GM12801 (cell line): ENCODE measurements around the gene DUSP15.

Experiments used
- TF ChIP-seq, protein P1 (sequence below): IDR thresholded peaks from one replicate; pipeline ENCODE4 v1.5.1; 2011; ENCODE audit warnings: control low read depth; ENCODE audit not compliant: insufficient read length; ENCODE audit errors: extremely low read depth

The DUSP15 gene

DNA sequence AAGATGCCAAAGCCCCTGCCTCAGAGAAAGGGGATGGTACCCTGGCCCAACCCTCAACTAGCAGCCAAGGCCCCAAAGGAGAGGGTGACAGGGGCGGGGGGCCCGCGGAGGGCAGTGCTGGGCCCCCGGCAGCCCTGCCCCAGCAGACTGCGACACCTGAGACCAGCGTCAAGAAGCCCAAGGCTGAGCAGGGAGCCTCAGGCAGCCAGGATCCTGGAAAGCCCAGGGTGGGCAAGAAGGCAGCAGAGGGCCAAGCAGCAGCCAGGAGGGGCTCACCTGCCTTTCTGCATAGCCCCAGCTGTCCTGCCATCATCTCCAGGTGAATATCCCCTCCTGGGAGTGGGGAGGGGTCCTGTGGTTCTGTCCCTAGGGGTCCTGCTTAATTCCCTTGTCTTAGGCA lies 50.1 kb downstream of the DUSP15 start:
- TF ChIP-seq, protein P1, sequence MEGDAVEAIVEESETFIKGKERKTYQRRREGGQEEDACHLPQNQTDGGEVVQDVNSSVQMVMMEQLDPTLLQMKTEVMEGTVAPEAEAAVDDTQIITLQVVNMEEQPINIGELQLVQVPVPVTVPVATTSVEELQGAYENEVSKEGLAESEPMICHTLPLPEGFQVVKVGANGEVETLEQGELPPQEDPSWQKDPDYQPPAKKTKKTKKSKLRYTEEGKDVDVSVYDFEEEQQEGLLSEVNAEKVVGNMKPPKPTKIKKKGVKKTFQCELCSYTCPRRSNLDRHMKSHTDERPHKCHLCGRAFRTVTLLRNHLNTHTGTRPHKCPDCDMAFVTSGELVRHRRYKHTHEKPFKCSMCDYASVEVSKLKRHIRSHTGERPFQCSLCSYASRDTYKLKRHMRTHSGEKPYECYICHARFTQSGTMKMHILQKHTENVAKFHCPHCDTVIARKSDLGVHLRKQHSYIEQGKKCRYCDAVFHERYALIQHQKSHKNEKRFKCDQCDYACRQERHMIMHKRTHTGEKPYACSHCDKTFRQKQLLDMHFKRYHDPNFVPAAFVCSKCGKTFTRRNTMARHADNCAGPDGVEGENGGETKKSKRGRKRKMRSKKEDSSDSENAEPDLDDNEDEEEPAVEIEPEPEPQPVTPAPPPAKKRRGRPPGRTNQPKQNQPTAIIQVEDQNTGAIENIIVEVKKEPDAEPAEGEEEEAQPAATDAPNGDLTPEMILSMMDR: no peak

DNA sequence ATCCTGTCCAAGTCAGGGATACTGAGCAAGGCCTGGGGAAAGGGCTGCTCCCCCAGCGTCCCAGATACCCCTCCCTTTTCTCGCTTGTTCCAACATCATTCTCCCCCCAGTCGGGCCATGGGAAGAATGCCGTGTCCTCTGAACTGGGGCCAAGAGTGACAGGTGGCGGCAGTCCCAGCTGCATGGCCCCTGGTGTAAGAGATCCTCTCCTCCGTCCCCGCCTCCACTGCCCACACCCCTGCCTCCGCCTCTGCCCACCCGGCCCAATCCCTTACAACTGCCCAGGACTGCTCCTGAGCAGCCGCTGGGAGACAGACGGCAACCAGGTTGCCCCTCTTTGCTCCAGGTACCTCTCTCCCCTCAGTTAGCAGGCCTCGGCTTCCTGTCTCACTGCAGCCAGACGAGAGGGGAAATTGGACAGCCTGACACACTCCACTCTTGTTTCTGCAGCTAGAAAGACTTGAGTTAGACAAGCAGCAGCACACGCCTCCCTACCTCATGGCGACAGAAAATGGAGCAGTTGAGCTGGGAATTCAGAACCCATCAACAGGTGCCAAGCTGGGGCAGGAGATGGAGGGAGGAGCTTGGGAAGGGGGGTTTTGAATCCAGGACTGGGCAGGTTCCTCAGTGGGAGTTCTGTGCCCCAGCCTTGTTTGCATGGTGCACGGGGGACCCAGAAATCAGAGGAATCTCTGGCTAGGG lies 51.1 kb downstream of the DUSP15 start, which contains the start of gene MYLK2:
MYLK2 (plus strand) TSS at position 274 of the 702 bp plus-strand sequence; CDS start at position 499, 225 bp downstream.
- TF ChIP-seq, protein P1: no peak

DNA sequence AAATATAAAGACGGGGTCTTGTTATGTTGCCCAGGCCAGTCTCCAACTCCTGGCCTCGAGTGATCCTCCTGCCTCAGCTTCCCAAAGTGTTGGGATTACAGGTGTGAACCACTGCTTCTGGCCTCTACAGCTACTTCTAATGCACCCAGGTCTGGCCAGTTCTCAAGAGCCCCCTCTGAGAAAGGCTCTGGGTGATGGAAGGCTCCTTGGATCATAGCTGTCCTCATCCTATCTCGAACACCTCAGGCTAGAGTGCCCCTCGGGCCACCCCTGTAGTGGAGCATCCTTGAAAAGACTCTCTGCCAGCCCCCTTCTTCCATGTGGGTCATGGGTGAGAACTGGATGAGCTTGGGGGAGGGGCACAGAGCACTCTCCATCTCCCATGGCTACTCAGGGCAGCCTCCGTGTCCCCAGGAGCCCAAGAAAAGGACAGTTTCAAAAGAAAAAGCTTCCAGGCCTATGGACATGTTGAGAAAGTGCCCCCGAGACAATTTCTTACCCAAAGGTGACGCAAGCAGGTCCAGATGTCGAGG lies 51.9 kb downstream of the DUSP15 start:
- TF ChIP-seq, protein P1: no peak

DNA sequence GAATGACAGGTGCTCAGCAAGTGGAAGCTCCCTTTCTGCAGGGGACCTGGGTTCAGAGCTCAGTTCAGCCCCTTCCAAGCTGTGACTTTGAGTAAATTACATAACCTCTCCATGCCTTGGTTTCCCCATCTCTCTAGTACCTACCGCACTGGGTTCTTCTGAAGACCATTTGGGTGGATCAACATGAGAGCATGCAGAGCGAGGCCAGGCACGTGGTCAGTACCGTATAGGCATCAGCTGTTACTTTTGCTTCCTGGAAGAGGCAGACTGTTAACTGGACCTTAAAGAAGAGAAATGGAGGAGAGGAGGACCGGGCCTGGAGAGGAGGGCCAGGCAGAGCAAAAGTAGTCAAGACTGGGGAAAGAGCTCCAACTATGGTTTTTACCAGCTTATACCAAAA lies 52.9 kb downstream of the DUSP15 start:
- TF ChIP-seq, protein P1: no peak

DNA sequence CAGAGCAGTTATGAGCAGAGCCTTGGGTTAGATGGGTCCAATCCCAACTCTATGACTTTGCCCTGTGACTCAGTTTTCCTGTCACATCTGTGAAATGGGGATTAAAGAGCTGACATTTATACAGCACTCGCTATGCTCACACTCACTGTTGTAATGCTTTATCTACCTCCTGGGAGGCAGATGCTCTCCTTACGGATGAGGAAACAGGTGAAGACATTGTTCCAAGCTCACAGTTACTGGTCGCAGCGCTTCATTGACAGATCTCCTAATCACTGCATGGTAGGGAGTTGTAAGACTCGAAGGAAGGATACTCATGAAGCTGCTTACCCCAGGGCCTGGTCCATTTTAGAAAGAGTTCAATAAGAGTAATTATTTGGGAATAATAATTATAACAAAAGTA lies 54.1 kb downstream of the DUSP15 start:
- TF ChIP-seq, protein P1: no peak

DNA sequence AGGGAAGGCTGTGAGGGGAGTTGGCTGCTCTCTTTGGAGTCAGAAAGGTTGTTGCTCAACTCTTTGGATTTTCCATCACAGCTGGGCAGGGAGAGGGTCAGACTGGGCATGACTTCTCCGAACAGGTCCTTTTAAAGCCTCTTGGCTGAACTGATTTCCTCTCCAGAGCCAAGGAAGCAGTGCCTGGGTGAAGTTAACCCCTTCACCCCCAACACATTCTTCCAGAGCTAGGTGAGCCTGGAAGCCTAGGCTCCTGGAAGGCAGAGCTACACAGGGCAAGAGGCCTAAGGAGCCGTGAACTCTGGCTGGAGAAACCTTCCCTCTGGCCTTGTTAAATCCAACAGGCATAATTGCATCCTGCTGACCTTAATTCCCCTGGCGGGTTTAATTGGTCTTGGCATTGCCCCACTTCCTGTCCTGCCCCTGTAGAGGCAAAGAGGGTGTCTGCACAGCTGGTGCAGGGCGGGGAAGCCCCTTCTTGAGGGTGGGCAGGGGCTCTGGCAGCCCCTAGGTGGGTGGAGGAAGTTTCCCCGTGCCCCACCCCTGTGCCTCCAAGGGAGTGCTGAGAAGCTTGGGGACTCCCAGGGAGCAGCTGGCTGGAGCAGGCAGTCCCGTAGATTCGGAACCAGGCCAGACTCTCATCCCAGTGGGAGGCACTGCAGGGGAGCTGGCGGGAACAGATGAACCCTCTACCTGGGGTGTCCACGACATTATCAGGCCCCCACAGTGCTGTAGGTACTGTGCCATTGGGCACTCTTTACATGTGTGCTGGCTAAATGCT lies 54.7 kb downstream of the DUSP15 start:
- TF ChIP-seq, protein P1: no peak

DNA sequence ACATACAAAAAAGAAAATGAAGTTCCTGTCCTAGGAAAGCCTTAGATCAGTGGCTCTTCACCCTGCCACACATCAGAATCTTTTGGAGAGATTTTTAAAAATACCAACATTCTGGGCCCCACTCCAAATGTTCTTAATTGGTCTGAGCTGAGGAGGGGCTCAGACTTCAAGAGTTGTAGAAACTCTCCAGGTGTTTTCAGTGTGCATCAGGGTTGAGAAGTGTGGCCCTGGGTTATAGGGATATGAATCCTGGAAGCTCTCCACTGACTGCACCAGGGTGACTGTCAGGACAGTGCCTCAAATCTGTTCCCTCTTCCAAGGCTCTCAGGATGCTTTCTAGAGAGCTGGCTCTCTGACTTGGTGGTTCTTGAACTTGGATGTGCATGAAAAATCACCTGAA lies 56.7 kb downstream of the DUSP15 start:
- TF ChIP-seq, protein P1: no peak
